Measurements from ENCODE around the gene NRXN3.

Gene NRXN3

DNA sequence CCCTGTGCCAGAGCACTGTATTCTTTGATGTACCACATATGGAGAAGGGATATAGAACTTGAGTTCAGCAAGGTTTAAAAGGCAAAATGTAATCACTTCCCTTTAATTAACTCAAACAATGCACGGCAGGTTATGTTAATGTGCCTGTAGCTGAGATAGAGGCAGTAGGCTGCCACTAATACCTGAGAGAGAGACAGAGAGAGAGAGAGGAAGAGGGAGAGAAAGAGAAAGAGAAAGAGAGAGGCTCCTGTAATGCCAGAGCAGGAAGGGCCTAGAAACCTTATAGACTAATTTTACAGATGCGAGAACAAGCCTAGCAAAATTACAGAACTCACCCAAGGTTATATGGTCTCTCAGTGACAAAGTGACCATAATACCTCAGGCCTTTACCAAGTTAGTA is 679.8 kb downstream of the NRXN3 start:
- FAIRE-seq = no peak

DNA sequence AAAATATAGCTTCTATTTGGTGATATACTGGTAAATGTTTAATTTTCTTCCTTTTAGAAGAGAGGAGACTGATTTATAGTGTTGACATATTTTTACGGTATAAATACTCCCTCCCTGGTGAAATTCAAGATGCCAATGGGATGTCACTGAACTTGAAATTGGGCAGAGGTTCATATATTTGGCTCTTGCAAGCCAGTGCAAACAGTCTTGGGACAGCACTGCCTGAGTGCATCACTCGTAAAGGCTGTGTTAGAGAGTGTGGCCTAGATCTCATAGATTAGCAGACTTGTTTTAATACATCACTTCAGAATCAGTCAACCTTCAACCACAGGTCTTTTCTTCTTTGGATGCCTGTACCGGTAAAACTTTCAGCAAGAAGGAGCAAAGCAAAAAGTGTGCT is 681.0 kb downstream of the NRXN3 start:
- no peak for FAIRE-seq

DNA sequence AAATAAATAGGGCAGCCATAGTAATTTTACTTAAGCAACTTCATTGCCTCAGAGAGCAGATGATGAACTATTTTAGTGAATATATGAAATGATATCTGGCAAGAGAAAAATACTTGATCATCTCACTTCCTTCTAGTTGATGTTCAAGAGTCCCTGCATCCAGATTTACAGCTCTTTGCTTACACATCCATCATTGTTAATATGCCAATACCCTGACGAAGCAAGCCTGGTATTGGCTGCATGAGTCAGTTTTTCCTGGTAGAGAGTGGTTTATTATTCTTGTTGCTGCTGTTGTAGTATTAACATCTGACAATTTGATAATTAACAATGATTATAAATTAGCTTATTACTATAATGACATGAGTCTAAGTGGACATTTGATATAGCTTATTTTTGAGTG is 681.9 kb downstream of the NRXN3 start:
- FAIRE-seq = no peak

DNA sequence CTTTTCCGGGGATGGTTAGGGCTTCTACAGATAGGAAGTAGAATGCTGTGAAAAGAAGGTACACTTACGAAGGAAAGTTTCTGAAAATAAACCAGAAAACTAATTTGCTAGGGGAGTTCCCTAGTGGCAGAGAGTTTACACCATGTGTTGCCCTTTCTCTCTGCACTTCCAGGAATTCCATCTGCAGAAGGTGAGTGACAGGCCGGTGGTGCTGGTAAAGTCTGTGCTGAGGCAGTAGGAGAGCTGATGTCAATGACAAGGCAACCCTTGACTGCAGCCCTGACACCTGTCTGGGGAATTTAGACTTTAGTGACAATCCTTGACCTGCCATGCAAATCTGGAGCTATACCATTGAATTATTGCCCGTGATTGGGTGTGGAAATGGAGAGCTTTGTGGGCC is 687.8 kb downstream of the NRXN3 start:
- no peak for FAIRE-seq

DNA sequence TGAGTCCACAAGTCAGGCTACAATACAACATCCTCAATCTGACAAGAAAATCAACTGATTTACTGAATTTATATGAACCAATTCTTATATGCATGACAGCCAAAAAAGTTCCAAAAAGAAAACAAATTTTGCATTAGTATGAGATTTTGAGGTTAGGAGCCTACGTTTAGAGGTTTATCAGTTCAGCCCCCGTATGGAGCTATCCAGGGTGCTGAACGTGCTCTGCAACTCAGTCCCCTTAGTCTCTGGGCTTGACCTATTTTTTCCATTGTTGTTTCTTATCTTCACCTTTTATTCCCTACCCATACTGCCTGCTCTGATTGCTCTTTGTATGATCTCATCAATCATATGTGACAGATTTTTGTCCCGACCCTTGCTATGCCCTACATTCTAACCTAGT is 693.0 kb downstream of the NRXN3 start:
- FAIRE-seq = no peak

DNA sequence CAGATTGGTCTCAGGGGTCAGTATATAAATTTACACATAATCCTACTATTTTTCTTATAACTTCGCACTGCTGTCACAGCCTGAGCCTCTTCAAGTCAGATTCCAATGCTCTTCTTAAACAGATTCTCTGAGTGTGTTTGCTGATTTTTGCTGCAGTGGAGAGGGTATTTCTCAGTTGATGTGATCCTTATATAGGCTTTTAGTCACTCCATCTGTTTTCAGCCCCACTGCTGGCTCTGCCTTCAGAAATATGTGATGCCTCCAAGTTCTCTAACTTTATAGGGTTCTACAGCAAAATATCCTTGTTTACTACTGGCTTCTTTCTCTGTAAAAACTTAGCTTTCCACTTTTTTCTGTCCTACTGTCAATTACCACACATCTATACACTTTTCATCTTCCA is 702.7 kb downstream of the NRXN3 start:
- no peak for FAIRE-seq

DNA sequence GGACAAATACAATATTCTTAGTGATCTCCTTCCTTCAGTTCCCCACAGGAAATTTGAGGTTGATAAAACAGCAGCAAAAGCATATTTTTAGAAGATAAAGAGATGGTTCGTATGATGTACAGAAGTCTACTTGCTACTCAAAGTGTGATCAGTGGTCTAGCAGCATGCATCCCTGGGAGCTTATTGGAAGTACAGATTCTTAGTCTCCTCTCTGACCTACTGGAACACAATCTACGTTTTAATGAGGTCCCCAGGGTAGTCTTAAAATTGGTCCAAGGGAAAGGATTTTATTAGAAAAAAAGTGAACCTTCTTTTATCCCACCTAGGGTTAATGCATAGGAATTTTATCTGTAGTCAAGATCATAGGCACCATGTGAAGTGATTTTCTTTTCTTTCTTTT is 703.4 kb downstream of the NRXN3 start:
- FAIRE-seq = no peak

DNA sequence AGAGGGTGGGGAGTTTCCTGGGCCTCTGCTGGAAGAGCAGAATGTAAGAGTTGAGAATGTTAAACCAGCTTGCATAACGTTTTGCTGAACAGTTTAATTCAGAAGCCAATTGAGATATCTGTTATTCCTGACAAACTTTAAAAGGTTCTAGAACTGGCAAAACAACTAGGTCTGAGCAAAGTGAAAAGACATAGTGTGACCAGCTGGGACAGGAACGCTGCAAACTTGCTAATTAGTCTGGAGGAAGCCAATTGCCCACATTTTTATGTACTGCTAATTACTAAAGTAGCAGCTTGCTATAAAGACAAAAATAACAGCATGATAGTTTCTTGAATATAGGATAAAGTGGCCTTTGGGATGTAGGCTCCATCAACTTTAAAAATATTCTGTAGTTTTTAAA is 704.9 kb downstream of the NRXN3 start:
- no peak for FAIRE-seq

DNA sequence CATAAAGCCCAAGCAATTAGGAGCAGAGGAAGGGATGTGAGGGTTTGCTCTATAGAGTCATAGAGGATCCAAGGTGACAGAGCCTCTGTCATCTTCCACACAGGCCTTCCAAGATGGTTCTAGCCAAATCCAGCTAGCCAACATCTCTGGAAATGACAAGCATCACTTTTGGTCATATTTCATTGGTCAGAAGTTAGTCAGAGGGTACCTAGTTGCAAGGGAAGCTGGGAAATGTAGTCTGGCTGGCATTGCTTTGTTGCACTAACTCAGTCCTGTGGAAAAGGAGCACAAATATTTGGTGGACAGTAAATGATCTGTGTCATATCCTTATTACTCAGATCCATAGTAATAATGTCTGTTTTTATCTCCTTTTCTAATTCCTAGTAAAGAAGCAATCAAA is 715.7 kb downstream of the NRXN3 start:
- FAIRE-seq = no peak

DNA sequence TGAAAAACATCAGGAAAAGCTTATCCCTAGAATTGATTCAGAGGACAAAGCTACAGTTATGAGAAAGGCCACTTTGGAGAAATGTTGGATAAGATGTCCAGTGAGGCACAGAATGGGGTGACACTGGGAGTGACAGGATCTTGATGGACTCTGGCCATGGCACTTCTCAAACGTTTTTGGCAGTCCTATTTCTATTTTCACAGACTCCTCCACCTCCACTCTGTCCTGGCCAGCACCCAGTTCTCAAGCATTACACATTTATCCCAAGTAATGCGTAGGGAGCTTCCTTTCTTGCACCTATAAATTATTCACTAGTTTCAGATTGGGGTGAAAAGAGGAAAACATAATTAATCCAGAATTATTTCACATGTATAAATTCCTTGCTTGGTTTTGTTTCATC is 727.3 kb downstream of the NRXN3 start:
- no peak for FAIRE-seq

DNA sequence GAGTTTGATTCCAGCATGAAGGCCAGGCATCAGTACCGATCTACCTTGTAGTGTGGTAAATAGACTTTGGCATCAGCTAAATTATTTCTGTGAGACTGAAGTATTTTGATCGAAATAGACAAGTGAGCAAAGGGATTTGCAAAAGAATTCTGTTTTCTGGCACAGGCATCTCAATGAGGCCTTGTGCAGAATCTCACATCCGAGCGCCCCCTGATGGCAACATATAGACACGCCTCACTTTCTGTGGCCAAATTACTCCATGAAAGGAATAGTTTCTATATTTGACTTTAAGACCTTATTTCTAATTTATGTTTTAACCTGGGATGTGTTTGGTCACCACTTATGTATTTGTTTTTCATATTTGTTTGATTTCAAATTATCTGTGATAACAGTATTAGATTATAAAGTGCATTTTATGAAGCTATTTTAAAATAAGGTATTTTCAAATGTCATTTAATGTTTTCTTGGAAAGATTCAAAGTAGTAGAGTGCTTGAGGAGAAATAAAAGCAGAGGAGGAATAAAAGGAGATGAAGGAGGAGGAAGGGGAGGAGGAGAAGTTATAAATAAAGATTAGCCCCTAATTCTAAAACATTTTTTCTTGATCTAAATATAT is 731.9 kb downstream of the NRXN3 start:
- FAIRE-seq = peak; percentile 41

DNA sequence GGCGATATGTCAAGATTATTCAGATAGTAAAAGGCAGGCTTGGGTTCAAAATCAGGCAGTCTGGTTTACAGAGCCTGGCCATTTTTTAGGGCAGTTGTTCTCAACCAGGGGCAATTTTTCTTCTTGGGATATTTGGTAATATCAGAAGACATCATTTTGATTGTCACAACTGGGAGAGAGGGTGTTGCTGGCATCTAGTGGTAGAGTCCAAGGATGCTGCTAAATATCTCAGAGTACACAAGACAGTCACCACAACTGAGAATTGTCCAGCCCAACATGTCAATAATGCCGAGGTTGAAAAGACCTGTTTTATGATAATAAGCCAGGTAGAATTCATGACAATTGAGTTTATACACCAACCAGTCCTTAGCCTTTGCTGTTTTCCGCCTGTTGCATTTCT is 733.9 kb downstream of the NRXN3 start:
- no peak for FAIRE-seq

DNA sequence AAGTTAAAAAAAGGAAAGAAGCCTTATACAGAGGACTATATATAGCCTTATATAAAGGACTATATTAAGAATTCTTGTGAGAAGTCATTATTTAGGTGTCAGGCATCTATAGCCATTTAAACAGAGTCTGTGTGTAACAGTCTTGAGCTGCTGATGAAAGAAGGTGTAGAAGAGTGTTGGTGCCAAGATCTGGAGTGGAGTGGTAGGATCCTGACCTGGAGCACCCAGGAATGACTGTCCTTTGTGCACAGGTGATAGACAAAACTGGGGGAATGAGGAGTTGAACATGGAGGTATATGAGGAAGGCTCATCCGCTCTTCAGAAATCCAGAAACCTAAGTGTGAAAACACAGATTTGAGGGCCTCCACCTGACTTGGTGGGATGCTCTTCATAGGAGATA is 747.3 kb downstream of the NRXN3 start:
- no peak for FAIRE-seq

DNA sequence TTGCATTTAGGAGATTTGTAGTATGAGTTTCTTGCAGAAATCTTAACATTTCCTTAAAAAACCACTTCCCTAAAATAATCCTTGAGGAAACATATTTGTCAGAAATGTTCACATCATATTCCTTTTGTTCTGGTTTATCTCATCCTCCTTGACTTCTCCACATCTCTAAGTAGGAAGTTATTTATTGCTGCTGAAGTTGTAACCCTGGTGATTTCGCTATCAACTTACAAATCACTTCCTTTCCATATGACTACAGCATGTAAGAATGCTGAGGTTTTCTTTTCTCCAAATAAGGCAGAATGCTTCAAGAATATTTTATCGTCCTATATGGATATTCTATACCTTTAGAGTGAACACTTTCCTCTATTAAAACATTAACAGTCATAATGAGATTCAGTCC is 751.7 kb downstream of the NRXN3 start:
- FAIRE-seq = no peak

DNA sequence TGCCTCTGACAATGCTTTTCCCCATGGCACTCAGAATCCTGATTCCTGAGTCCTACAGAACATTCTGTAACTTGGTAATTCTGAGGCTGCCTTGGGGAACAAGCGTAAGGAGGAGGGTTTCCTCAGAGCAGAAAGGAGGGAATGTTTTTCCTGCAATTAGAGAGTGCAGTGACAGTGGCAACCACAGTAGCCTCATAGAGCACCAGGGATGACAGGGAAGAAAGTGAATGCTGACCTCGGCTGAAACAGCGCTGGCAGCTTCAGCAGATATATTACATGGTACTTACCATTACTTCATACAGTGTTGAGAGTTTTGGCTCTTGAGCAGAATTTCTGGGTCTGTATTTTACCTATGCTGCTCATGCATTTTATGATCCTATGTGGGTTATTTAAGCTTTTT is 757.1 kb downstream of the NRXN3 start:
- FAIRE-seq = no peak

DNA sequence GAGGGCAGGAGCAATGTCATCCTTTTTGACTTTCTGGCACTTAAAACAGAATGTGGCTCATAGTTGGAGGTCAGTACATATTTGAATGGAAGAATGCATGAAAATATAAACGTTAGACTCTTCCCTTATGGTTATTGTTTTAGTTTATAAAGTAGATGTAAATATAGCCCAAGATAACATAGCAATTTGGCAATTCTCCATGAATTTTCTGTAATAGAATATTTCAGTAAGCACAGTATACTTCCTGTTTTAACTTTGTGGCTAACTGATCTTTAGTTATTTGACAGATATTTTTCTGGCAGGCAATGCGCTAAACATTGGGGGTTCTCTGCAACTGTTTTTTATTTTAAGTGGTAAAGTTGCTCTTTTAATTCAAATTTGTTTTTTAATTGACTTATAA is 763.0 kb downstream of the NRXN3 start:
- no peak for FAIRE-seq

DNA sequence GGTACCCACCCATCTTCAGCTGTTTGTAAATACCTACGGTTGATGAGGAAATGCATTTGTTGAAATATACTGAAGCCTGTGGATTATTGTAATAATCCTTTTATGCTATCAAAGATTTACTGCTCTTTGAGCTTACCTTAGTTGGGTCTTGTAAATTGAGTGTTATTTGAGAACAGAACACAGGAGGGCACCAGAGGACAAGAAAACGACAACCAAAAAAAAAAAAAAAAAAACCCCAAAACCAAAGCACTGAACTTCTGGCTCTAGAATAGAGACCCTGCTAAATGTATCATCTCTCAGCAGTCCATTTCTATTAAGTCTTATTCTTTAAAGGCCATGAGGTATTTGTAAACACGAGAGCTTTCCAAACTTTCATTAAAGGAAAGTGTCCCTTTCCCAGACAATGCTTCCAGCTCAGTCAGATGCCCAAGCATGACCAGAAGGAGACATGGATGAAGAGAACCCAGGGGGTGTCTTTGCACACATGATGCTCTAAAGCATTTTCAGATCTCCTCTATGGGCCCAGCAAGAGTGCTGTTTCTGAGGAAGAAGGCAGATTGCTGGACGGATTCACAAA is 763.9 kb downstream of the NRXN3 start:
- FAIRE-seq = peak; percentile 90

DNA sequence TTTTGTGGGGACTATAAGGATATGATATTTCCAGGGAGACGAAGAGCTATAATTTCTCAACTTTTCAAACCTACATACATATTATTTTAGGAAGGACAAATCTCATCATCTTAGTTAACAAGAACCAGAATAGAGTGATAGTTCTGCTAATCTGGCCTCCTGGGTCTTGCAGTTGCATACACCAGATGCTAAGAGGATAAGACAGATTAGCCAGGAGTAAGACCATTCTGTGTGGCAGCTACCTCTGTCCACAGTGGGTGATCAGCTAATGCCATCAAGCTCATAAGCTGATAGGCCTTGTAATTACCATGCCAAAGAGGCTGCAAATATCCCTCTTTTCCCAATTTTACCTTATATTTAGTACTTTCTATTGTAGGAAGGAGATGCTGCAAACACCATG is 776.8 kb downstream of the NRXN3 start:
- no peak for FAIRE-seq

DNA sequence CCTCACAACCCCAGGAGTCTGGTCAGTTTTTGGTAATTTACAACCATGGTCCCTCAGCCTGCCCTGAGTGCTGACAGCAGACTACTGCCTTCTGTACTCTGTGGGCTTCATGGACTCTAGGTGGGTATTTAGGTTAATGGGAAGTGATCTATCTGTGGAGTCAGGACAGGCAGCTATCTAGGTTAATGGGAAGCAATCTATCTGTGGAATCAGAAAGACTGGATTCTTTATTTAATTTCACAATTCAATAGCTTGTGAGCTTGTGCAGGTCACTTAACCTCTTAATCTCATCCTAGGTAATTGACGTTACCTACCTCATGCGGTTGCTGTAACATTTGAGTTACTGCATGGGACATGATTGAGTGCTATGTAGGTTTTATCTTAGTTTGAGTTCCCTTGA is 777.5 kb downstream of the NRXN3 start:
- FAIRE-seq = no peak

DNA sequence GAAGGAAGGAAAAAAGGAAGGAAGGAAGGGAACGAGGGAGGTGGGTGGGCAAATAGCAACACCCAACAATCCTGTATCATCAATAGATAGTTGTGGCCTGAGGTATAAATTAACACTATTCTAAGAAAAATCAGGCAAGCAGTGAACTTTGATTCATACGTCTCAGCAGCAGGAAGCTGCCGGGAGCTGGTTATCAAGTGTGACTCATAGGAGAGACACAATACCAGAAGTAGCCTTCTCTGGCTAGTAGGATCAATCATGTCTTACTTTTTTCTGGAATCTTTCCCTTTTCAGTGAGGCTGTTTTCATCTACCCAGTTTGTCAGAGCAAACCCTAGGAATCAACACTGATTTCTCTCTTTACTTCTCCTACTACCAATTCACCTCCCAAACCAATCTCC is 780.5 kb downstream of the NRXN3 start:
- no peak for FAIRE-seq

DNA sequence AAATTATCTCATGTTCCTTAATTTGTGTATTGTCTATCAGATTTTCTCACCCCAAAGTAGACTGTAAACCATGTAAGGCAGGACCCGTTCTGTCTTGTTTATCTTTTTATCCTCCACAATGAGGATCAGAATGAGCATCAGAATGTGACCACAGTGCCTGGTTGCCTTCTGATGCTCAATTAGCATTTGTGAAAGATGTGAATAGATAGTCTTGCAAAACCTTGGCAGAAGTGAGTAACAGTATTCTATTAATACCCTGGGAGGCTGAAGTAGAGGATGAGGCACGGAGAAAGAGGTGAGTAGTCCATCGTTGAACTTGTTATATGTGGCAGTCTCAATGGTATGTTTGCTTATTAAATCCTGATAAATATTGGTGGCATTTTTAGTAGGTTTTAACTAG is 781.4 kb downstream of the NRXN3 start:
- no peak for FAIRE-seq

DNA sequence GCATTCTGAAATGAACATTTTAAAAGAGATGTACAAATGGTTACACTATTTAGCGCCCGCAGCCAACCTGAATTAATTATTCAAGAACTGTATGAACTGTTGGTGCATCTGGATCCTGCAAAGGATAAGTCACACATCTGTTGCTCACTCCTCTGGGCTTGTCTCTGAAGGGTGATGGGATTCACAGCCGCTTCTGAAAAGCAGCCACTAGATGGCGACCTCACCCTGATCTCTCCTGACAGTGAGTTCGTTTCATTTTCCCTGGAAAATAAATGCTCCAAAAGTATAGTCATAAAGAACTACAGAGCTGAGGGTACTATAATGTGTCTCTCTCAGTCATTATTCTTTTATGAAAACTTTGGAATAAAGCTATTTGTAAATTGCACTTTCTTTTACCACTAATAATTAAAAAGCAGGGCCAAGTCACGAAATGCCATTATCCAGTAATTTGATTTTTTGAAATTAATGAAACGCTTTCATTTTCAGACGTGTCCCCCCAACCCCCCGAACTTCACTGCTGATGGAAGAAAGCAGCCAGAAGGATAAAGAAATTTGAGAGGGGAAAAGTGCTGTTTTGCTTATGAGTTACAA is 789.6 kb downstream of the NRXN3 start:
- FAIRE-seq = peak; percentile 64

DNA sequence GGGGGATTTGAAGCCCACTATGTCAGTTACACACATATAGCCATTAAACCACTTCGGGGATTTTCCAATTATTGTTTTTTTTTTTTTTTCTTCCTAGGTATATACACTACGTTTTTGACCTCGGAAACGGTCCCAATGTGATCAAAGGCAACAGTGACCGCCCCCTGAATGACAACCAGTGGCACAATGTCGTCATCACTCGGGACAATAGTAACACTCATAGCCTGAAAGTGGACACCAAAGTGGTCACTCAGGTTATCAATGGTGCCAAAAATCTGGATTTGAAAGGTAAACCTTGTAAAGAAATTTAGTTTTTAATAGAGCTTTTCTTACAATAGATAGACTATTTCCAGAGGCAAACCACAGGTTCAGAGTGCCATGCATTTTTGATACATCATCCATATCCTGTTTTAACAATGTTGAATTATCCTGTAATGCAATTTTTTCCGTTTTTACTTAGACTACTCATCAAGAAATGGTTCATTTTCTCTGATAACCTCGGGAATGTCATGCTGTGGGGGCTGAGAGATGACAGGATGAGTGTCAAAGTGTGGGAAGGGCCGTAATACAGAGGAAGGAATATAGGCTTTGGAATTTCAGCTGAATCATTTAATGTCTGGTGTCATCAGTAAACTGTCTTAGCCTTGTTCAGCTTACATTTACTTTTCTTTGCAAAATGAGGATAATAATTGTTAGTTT is 797.1 kb downstream of the NRXN3 start:
- FAIRE-seq = no peak

DNA sequence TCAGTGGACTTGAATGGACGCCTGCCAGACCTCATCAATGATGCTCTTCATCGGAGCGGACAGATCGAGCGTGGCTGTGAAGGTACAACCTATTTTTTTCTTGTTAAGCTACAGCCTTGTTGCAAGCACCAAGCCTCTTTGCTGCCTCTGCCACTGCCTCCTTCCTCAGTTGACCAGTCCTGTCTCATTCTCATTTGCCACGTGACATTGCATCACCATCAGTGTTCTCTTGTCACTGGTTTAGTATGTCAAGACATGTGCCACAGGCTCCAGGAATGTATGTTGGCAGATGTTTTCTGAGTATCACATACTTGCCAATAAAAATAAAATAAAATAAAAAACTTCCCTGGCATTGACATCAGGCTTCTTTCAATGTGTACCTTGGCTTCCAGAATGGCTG is 798.1 kb downstream of the NRXN3 start:
- FAIRE-seq = no peak

DNA sequence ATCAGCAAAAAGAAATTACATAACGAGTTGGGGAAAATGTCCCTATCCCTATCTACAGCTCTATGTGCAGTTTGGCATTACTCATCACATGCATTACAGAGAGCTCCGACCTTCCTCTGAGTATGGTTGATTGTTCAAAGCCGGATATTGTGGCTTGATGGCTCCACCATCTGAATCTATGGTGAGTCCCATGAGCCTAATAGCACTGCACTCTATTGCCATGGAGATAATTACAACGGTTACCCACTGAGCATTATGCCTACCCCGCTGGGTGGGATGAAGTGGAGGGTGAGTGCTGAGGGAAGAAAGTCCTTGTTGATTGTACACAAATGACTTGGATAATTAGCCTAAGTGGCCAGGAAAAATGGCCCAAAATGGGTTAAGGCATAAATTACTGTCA is 800.5 kb downstream of the NRXN3 start:
- FAIRE-seq = no peak
